OCI-LY1 (cell line): ENCODE results near the gene GSE1.

ENCODE experiments used
- H2AFZ ChIP-seq: fragments of 200-600 bp; sonication (generic), shearing (Covaris generic); 2 replicates; pipeline ENCODE4 v1.6.0; 2014; ENCODE audit warnings: antibody characterized with exemption, mild to moderate bottlenecking, low read length
- H3F3A ChIP-seq: fragments of 200-600 bp; sonication (generic), shearing (Covaris generic); 2 replicates; pipeline ENCODE4 v1.6.0; 2014; ENCODE audit warnings: mild to moderate bottlenecking, antibody characterized with exemption, low read length, moderate library complexity; ENCODE audit not compliant: insufficient read depth
- H3K27ac ChIP-seq: fragments of 200-600 bp; sonication (generic); 2 replicates; pipeline ENCODE4 v1.5.1; 2014; ENCODE audit warnings: low read length, mixed run types, mild to moderate bottlenecking, low read depth; ENCODE audit not compliant: poor library complexity, severe bottlenecking
- H3K27me3 ChIP-seq: fragments of 200-600 bp; sonication (generic); 2 replicates; pipeline ENCODE4 v1.6.0; 2014; ENCODE audit warnings: antibody characterized with exemption, mild to moderate bottlenecking, low read length, moderate library complexity; ENCODE audit not compliant: insufficient read depth
- H3K36me3 ChIP-seq: fragments of 200-600 bp; sonication (generic); 2 replicates; pipeline ENCODE4 v1.6.1; 2014; ENCODE audit warnings: mild to moderate bottlenecking, antibody characterized with exemption, low read length, moderate library complexity, mixed read lengths; ENCODE audit not compliant: insufficient read depth
- H3K4me1 ChIP-seq: fragments of 200-600 bp; sonication (generic); 2 replicates; pipeline ENCODE4 v1.5.1; 2014; ENCODE audit warnings: mild to moderate bottlenecking, low read length, moderate library complexity; ENCODE audit not compliant: insufficient read depth, severe bottlenecking
- H3K4me2 ChIP-seq: fragments of 200-600 bp; sonication (generic), shearing (Covaris generic); 2 replicates; pipeline ENCODE4 v1.6.1; 2014; ENCODE audit warnings: low read length
- H3K4me3 ChIP-seq: fragments of 200-600 bp; sonication (generic); 2 replicates; pipeline ENCODE4 v1.5.1; 2014; ENCODE audit warnings: low read length, low read depth, mild to moderate bottlenecking, mixed read lengths; ENCODE audit not compliant: poor library complexity, severe bottlenecking
- H3K79me2 ChIP-seq: fragments of 200-600 bp; shearing (Covaris generic); 2 replicates; pipeline ENCODE4 v1.6.1; 2016; ENCODE audit warnings: mixed run types, low read length, mixed read lengths; ENCODE audit not compliant: insufficient read depth
- H3K9ac ChIP-seq: fragments of 200-600 bp; sonication (generic), shearing (Covaris generic); 2 replicates; pipeline ENCODE4 v1.6.1; 2014; ENCODE audit warnings: mild to moderate bottlenecking, low read length, mixed read lengths
- H3K9me2 ChIP-seq: fragments of 200-600 bp; sonication (generic), shearing (Covaris generic); 2 replicates; pipeline ENCODE4 v1.6.1; 2014; ENCODE audit warnings: low read depth, mild to moderate bottlenecking, low read length, mixed read lengths
- H3K9me3 ChIP-seq: fragments of 200-600 bp; shearing (Covaris generic); 2 replicates; pipeline ENCODE4 v1.6.1; 2014; ENCODE audit warnings: low read length, mixed read lengths
- H4K20me1 ChIP-seq: fragments of 200-600 bp; sonication (generic), shearing (Covaris generic); 2 replicates; pipeline ENCODE4 v1.6.0; 2016; ENCODE audit warnings: mild to moderate bottlenecking, low read length; ENCODE audit not compliant: insufficient read depth
- CTCF ChIP-seq: fragments of 200-600 bp; sonication (generic), shearing (Covaris generic); IDR thresholded peaks from 2 replicates; pipeline ENCODE4 v1.5.1; 2017; ENCODE audit warnings: mild to moderate bottlenecking, antibody characterized with exemption, low read length, moderate library complexity, mixed read lengths
- EZH2 ChIP-seq: fragments of 200-600 bp; sonication (generic), shearing (Covaris generic); IDR thresholded peaks from 2 replicates; pipeline ENCODE4 v1.8.0; 2017; ENCODE audit warnings: borderline replicate concordance, mixed run types, mild to moderate bottlenecking, antibody characterized with exemption, low read length, moderate library complexity, mixed read lengths

The GSE1 gene

GRCh38 chr16:85689950-85690320, 76.8 kb downstream of the GSE1 start:
- peaks cover 3% of the 10 kb centered on the region; the same call in 1 of the 2 replicates for H3F3A ChIP-seq
- TF ChIP-seq EZH2 (no peak), CTCF (no peak)
- H3K27ac ChIP-seq, result no peak overlapping the region
- H3K4me3 ChIP-seq, result no peak overlapping the region
- no peaks in the 10 kb centered on the region for H3K9me3 ChIP-seq
- H3K36me3 ChIP-seq, result peaks cover 4% of the 10 kb centered on the region; the same call in 1 of the 2 replicates
- no peaks in the 10 kb centered on the region; the same call in 1 of the 2 replicates for H3K79me2 ChIP-seq
- no peak overlapping the region for H3K9ac ChIP-seq
- no peaks in the 10 kb centered on the region for H3K9me2 ChIP-seq
- H3K4me2 ChIP-seq, result peak overlapping the region; percentile 67; the same call in 1 of the 2 replicates
- H4K20me1 ChIP-seq, result no peaks in the 10 kb centered on the region
- H3K27me3 ChIP-seq, result no peaks in the 10 kb centered on the region
- no peak overlapping the region for H2AFZ ChIP-seq
- peaks cover 38% of the 10 kb centered on the region for H3K4me1 ChIP-seq

- peaks cover 32% of the 10 kb centered on the region for H3K4me1 ChIP-seq
- TF ChIP-seq CTCF (no peak), EZH2 (no peak)
- no peaks in the 10 kb centered on the region for H3K27me3 ChIP-seq
- no peaks in the 10 kb centered on the region for H3K9me3 ChIP-seq
- H3K9ac ChIP-seq, result no peak overlapping the region
- no peak overlapping the region for H3K4me2 ChIP-seq
- no peak overlapping the region for H3K27ac ChIP-seq
- H3K9me2 ChIP-seq, result no peaks in the 10 kb centered on the region
- H3K4me3 ChIP-seq, result no peak overlapping the region
- peaks cover 3% of the 10 kb centered on the region; the same call in 1 of the 2 replicates for H3F3A ChIP-seq
- no peaks in the 10 kb centered on the region for H3K36me3 ChIP-seq
- no peaks in the 10 kb centered on the region; the same call in 1 of the 2 replicates for H3K79me2 ChIP-seq
- no peaks in the 10 kb centered on the region for H4K20me1 ChIP-seq
- H2AFZ ChIP-seq, result no peak overlapping the region
These were observed 77.4 kb downstream of the GSE1 start for GRCh38 chr16:85690469-85691064.

GRCh38 chr16:85695196-85696128, 82.3 kb downstream of the GSE1 start:
- TF ChIP-seq CTCF (no peak), EZH2 (no peak)
- Histone ChIP-seq H3F3A (no peaks in the 10 kb centered on the region), H3K4me1 (peaks cover 12% of the 10 kb centered on the region), H3K79me2 (no peaks in the 10 kb centered on the region), H4K20me1 (no peaks in the 10 kb centered on the region), H3K4me2 (no peak overlapping the region), H3K4me3 (no peak overlapping the region), H3K27ac (no peak overlapping the region), H3K9ac (no peak overlapping the region; the same call in 1 of the 2 replicates), H3K9me3 (no peaks in the 10 kb centered on the region), H3K9me2 (no peaks in the 10 kb centered on the region), H3K36me3 (no peaks in the 10 kb centered on the region), H3K27me3 (0 out of 2 replicates have a peak, but pooled peaks cover 4% of the 10 kb centered on the region), H2AFZ (no peak overlapping the region)
